GM12878 (cell line): Measurements from ENCODE around the gene DHX32. TPM values are rescaled to one million over a fixed set of nuclear protein-coding genes. Genes with fewer than 3 reads are reported as not detected.

Experiments
- ATAC-seq: fragments of 200-7000 bp; cut with Tn5 transposase; 3 replicates; pipeline ENCODE4 v1.9.1; 2020; ENCODE audit warnings: mild to moderate bottlenecking, moderate library complexity
- BruUV-seq: library from RNA; stranded (reverse); fragments of 400-500 nt; replicated peaks from 2 replicates; lab custom pipeline; 2021; lab: Mats Ljungman, UMichigan
- CTCF ChIA-PET: fragments of 300-600 bp; sonication (Branson Sonifier 250); formaldehyde crosslinking; extraction: SDS; loops from one replicate; lab custom pipeline; 2021; ENCODE audit warnings: inconsistent platforms; lab: Yijun Ruan, JAX
- POLR2A ChIA-PET: fragments of 350-600 bp; formaldehyde crosslinking; extraction: SDS; loops from one replicate; lab custom pipeline; 2021; ENCODE audit warnings: inconsistent platforms; lab: Charles Lee
- RAD21 ChIA-PET: fragments of 300-600 bp; sonication (Branson Sonifier 250); formaldehyde crosslinking; loops from one replicate; lab custom pipeline; 2023; ENCODE audit warnings: antibody characterized with exemption; ENCODE audit not compliant: unreplicated experiment; lab: Charles Lee
- SMC1A ChIA-PET: fragments of 300-600 bp; sonication (Branson Sonifier 250); formaldehyde crosslinking; loops from one replicate; lab custom pipeline; 2023; ENCODE audit not compliant: unreplicated experiment, uncharacterized antibody; lab: Charles Lee
- DNase-seq: peaks from one replicate; pipeline ENCODE4 v3.0.0-alpha.2; 2011; ENCODE audit warnings: low read depth, low spot score
- FAIRE-seq: peaks from 3 replicates; lab custom pipeline; 2011; peaks lifted over from hg19 to GRCh38; lab: Jason Lieb, UNC
- H2AFZ ChIP-seq: 2 replicates; pipeline ENCODE4 v1.6.0; 2011; ENCODE audit warnings: low read depth, low read length, control low read depth; ENCODE audit not compliant: control insufficient read depth
- H3K27ac ChIP-seq: 2 replicates; pipeline ENCODE4 v1.5.1; 2011; ENCODE audit warnings: control low read depth; ENCODE audit not compliant: control insufficient read depth, insufficient read depth
- H3K27me3 ChIP-seq, 2 experiments: replicated peaks in 1 of 2; 2 replicates each; pipeline versions ENCODE4 v1.6.0 to v1.6.1; 2011; ENCODE audit warnings: low read length in 1 of 2; ENCODE audit not compliant: control insufficient read depth in 2 of 2, insufficient read depth in 2 of 2
- H3K36me3 ChIP-seq, 2 experiments: 2 replicates each; pipeline ENCODE4 v1.5.1; 2011; ENCODE audit warnings: low read length in 1 of 2; ENCODE audit not compliant: control insufficient read depth in 2 of 2, insufficient read depth in 2 of 2
- H3K4me1 ChIP-seq: 2 replicates; pipeline ENCODE4 v1.6.1; 2011; ENCODE audit warnings: mild to moderate bottlenecking, low read length, moderate library complexity, mixed read lengths; ENCODE audit not compliant: control insufficient read depth, insufficient read depth
- H3K4me2 ChIP-seq: 2 replicates; pipeline ENCODE4 v1.6.0; 2011; ENCODE audit warnings: control low read depth; ENCODE audit not compliant: control insufficient read depth, insufficient read depth
- H3K4me3 ChIP-seq: fragments of 200-600 bp; sonication (generic); 2 replicates; pipeline ENCODE4 v1.5.1; 2016
- H3K79me2 ChIP-seq: 2 replicates; pipeline ENCODE4 v1.6.0; 2011; ENCODE audit warnings: low read length; ENCODE audit not compliant: control insufficient read depth, insufficient read depth
- H3K9ac ChIP-seq: 2 replicates; pipeline ENCODE4 v1.8.0; 2011; ENCODE audit warnings: low read length, control low read depth, mixed read lengths; ENCODE audit not compliant: control insufficient read depth, insufficient read depth
- H3K9me3 ChIP-seq: replicated peaks from 3 replicates; pipeline ENCODE4 v1.5.1; 2011; ENCODE audit warnings: mild to moderate bottlenecking, low read length; ENCODE audit not compliant: control insufficient read depth, insufficient read depth
- H4K20me1 ChIP-seq: 2 replicates; pipeline ENCODE4 v1.6.0; 2011; ENCODE audit not compliant: control insufficient read depth, insufficient read depth
- ATF7 ChIP-seq: fragments of 450-650 bp; IDR thresholded peaks from 2 replicates; pipeline ENCODE4 v1.6.1; 2016; ENCODE audit warnings: low read depth, mild to moderate bottlenecking
- EED ChIP-seq: sonication (generic); IDR thresholded peaks from 2 replicates; pipeline ENCODE4 v1.6.1; 2016; ENCODE audit warnings: antibody characterized with exemption, low read depth
- EGR1 ChIP-seq, 2 experiments: IDR thresholded peaks; 1 replicate in 1 of 2; 2 replicates in 1 of 2; pipeline ENCODE4 v1.6.1; 2011 to 2012; ENCODE audit warnings: low read depth in 2 of 2, low read length in 2 of 2, borderline replicate concordance in 1 of 2, mild to moderate bottlenecking in 1 of 2, moderate library complexity in 1 of 2
- FOS ChIP-seq: IDR thresholded peaks from 3 replicates; pipeline ENCODE4 v1.6.1; 2011; ENCODE audit warnings: borderline replicate concordance; ENCODE audit not compliant: insufficient read length; ENCODE audit errors: extremely low read depth
- FOXM1 ChIP-seq: IDR thresholded peaks from 2 replicates; pipeline ENCODE4 v1.6.1; 2012; ENCODE audit warnings: low read depth, mild to moderate bottlenecking, inconsistent platforms, low read length, moderate library complexity
- IRF3 ChIP-seq: fragments of 450-650 bp; IDR thresholded peaks from 2 replicates; pipeline ENCODE4 v1.6.1; 2014; ENCODE audit warnings: mild to moderate bottlenecking
- IRF4 ChIP-seq: IDR thresholded peaks from 2 replicates; pipeline ENCODE4 v1.6.1; 2011; ENCODE audit warnings: low read depth, low read length
- JUNB ChIP-seq: IDR thresholded peaks from 2 replicates; pipeline ENCODE4 v1.6.1; 2016; ENCODE audit warnings: antibody characterized with exemption, mild to moderate bottlenecking
- MTA2 ChIP-seq: fragments of 450-650 bp; IDR thresholded peaks from 2 replicates; pipeline ENCODE4 v1.6.1; 2016; ENCODE audit warnings: low read depth, mild to moderate bottlenecking, moderate library complexity
- NFIC ChIP-seq: IDR thresholded peaks from 2 replicates; pipeline ENCODE4 v1.6.1; 2012; ENCODE audit warnings: low read depth, mild to moderate bottlenecking, inconsistent platforms, low read length, moderate library complexity
- RAD51 ChIP-seq: fragments of 450-650 bp; IDR thresholded peaks from 2 replicates; pipeline ENCODE4 v1.6.1; 2016; ENCODE audit warnings: moderate library complexity, mild to moderate bottlenecking, inconsistent platforms
- SIN3A ChIP-seq: IDR thresholded peaks from 2 replicates; pipeline ENCODE4 v1.6.1; 2012; ENCODE audit warnings: low read depth, low read length, improper control_type of control experiment
- SIX5 ChIP-seq: IDR thresholded peaks from 2 replicates; pipeline ENCODE4 v1.6.1; 2011; ENCODE audit warnings: mild to moderate bottlenecking, low read depth, low read length, moderate library complexity; ENCODE audit not compliant: severe bottlenecking
- SMC3 ChIP-seq: IDR thresholded peaks from 2 replicates; pipeline ENCODE4 v1.6.1; 2011; ENCODE audit warnings: low read length, improper control_type of control experiment, borderline replicate concordance
- STAT1 ChIP-seq: fragments of 450-650 bp; conservative IDR thresholded peaks from 2 replicates; pipeline ENCODE4 v1.6.1; 2014; ENCODE audit warnings: antibody characterized with exemption, mild to moderate bottlenecking
- SUZ12 ChIP-seq: fragments of 200-600 bp; sonication (generic); IDR thresholded peaks from one replicate; pipeline ENCODE4 v1.6.1; 2018; ENCODE audit warnings: antibody characterized with exemption, mild to moderate bottlenecking; ENCODE audit not compliant: unreplicated experiment
- TCF3 ChIP-seq: IDR thresholded peaks from 2 replicates; pipeline ENCODE4 v1.6.1; 2012; ENCODE audit warnings: low read depth, mild to moderate bottlenecking, low read length, borderline replicate concordance; ENCODE audit not compliant: insufficient read depth
- ZNF592 ChIP-seq: fragments of 450-650 bp; IDR thresholded peaks from 2 replicates; pipeline ENCODE4 v1.6.1; 2017; ENCODE audit warnings: mild to moderate bottlenecking, moderate library complexity
- WGBS: methylation state at CpG from one replicate; pipeline ENCODE4 v1.1.6; 2016; ENCODE audit warnings: low lambda C conversion rate; ENCODE audit not compliant: insufficient replicate concordance, insufficient coverage; ENCODE audit errors: missing lambda C conversion rate; 5-methylcytosine and 5-hydroxymethylcytosine counted together
- in situ Hi-C: fragments of 300-500 bp; cut with MboI; formaldehyde crosslinking; loops from 9 replicates; pipeline ENCODE4 v1.14.3; 2018; ENCODE audit warnings: mixed read lengths
- intact Hi-C: fragments of 100-400 bp; cut with micrococcal nuclease; formaldehyde crosslinking; loops from one replicate; pipeline ENCODE4 v1.14.2; 2022; ENCODE audit not compliant: unreplicated experiment
- polyA plus RNA-seq, 11 experiments: library from polyadenylated mRNA; depleted of rRNA in 4 of 11; unstranded in 6 of 11; stranded (reverse) in 5 of 11; fragments of >200 nt; fragmentation: Nextera tagmentation in 4 of 11; fragmentation: Illumina TruSeq in 1 of 11; extraction: Ambion mirVana in 4 of 11; extraction: Trizol in 1 of 11; gene quantifications; 1 replicate in 1 of 11; 2 replicates in 10 of 11; pipeline versions ENCODE4 v1.2.1 to v1.2.3, GENCODE V29; 2011 to 2016; ENCODE audit warnings: inconsistent platforms in 2 of 11, missing spikeins in 2 of 11, low read depth in 1 of 11
- total RNA-seq, 4 experiments: library from RNA; depleted of rRNA in 3 of 4; stranded (reverse); fragments of >200 nt in 3 of 4; fragmentation: Illumina TruSeq in 1 of 4; extraction: Trizol in 1 of 4; gene quantifications; 2 replicates each; pipeline versions ENCODE4 v1.2.1 to v1.2.3, GENCODE V29; 2013 to 2021

DHX32 gene
- total and polyA plus RNA-seq, 10 of the 15 experiments (the other 5 are each of a cell fraction or from before 2014, with no cell fraction given), result 5.4 to 21.0 (median 16.0) TPM

DNA sequence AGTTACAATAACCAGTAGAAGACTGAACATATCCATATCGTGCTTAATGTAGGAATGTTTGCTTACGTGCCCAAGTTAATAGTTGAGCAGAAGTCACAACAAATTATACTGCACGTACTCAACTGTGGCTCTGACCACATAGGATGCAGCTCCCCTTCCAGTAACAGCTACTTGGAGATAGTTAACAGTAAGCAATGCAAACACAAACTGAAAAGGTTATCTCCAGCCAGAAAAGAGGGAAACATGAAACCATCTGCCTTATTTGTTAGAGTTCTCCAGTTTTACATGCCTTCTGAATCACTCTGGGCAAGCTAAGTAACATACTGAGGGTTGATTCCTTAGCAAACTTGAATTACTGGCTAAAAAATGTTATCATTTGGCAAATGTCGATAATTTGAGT lies 9.8 kb downstream of the DHX32 start:
- H3K4me2 ChIP-seq, result no peak overlapping the region
- CTCF ChIA-PET, result interaction anchor here (1.9 to 2.0 kb wide), 2 partner anchors 10 to 63 kb away, joined by 5 to 7 read pairs; no protein-coding TSS in a partner anchor
- no peak overlapping the region for H2AFZ ChIP-seq
- POLR2A ChIA-PET, result no interaction called here
- SMC1A ChIA-PET, result interaction anchor here (0.9 to 1.8 kb wide), 2 partner anchors 11 to 96 kb away, joined by 3 to 5 read pairs; no protein-coding TSS in a partner anchor
- no peaks in the 10 kb centered on the region for H4K20me1 ChIP-seq
- no peak for TF ChIP-seq JUNB
- no peak for TF ChIP-seq NFIC
- TF ChIP-seq EED, result no peak
- TF ChIP-seq IRF4, result no peak
- TF ChIP-seq FOS, result no peak
- TF ChIP-seq SUZ12, result no peak
- TF ChIP-seq FOXM1, result no peak
- TF ChIP-seq MTA2, result no peak
- no peak for TF ChIP-seq ATF7
- no peak for TF ChIP-seq RAD51
- TF ChIP-seq SIX5, result no peak
- no peak for TF ChIP-seq TCF3
- TF ChIP-seq STAT1, result no peak
- TF ChIP-seq EGR1 (IDR thresholded peaks at IDR 0.05; ENCODE audit: borderline replicate concordance in 1 of 2, low read depth in 2 of 2, low read length in 2 of 2), result no peak
- no peak for TF ChIP-seq ZNF592
- TF ChIP-seq IRF3, result no peak
- no peak for TF ChIP-seq SMC3
- no peak for TF ChIP-seq SIN3A
- WGBS, result 77% methylated on average over 4 of the region's 4 CpGs
- RAD21 ChIA-PET, result no interaction called here
- no peak overlapping the region for H3K4me3 ChIP-seq
- no peak overlapping the region for H3K9ac ChIP-seq
- peaks cover 0 to 3% of the 10 kb centered on the region in 2 experiments; a peak in 1 of 4 replicates for H3K36me3 ChIP-seq
- no peak for DNase-seq
- no peaks in the 10 kb centered on the region for H3K4me1 ChIP-seq
- in situ Hi-C loops (no loop called here), intact Hi-C loops (no loop called here)
- no peak overlapping the region for H3K27ac ChIP-seq
- no peaks in the 10 kb centered on the region for H3K79me2 ChIP-seq
- H3K9me3 ChIP-seq, result peaks cover 5% of the 10 kb centered on the region; the same call in 2 of the 3 replicates
- FAIRE-seq, result no peak
- H3K27me3 ChIP-seq, result no peaks in the 10 kb centered on the region
- no peak for ATAC-seq
- no TSS peak for BruUV-seq
